SH-SY5Y (cell line): ENCODE data around the gene VAMP1.

Source experiments
- GATA2 ChIP-seq: IDR thresholded peaks from 2 replicates; pipeline ENCODE4 v1.6.1; 2011; ENCODE audit warnings: mild to moderate bottlenecking, low read depth, low read length
- GATA3 ChIP-seq: IDR thresholded peaks from 2 replicates; pipeline ENCODE4 v1.6.1; 2011; ENCODE audit warnings: low read depth, mild to moderate bottlenecking, low read length, moderate library complexity

Gene VAMP1

DNA sequence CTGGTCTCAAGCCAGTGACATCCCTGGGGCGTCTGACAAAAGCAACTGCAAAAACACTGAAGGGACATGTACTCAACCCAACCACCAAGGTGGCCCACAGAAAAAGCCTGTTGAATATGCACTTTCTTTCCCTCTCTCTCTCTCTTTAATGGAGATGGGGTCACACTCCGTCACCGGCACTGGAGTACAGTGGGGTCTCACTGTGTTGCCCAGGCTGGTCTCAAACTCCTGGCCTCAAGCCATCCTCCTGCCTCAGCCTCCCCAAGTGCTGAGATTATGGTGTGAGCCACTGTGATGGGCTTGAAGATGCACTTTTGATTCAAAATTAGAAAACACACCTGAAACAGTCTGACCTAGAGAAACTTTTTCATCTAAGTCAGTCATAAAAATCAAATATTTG is 32.9 kb downstream of the VAMP1 start:
- no peak for TF ChIP-seq GATA2
- TF ChIP-seq GATA3, result no peak

GRCh38 chr12:6435961-6436715 is 34.3 kb downstream of the VAMP1 start:
- no peak for TF ChIP-seq GATA2
- no peak for TF ChIP-seq GATA3

DNA sequence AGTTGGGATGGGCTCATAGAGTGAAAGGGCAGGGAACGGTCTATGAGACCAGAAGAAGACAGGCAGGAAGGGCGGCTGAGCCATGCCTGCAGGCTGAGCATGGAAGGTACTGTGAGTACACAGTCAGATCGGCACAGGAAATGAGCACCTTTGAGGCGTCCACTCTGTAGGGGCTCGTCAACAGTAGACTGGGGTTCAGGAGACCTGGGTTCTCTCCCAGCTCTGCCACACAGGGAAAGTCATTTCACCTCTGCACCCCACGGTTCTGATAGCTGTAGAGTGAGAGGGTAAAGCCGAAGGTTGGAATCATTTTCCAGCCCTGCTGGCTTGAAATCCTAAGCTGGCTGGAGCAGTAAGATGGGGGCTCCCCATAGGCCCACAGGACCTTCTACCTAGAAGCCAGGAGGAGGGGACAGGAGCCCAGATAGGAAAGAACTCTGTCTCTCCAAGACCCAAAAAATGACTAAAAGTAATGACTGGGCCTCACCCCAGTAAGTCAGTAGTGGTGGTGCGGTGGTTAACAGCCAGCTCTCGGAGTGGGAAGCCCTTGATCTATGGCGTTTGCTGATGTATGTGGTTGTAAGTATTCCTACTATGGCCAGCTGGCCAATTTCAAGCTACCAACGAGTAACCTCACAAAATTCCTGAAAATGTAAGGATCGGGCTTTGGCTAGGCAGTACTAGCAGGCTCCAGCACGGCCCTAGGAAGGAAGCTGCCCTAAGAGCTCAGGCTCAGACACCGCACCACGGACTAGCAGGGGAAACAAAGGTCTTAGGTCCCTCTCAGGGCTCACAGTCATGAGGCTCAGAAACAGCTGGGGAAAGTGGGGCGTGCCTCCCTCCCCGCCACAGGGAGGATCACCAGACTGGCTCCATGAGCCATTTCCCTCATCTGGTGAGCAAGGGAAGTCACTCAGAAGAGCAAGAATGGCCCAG is 36.0 kb downstream of the VAMP1 start:
- no peak for TF ChIP-seq GATA3
- TF ChIP-seq GATA2, result no peak

GRCh38 chr12:6432991-6433390 is 37.5 kb downstream of the VAMP1 start:
- TF ChIP-seq GATA3 (no peak), GATA2 (no peak)

DNA sequence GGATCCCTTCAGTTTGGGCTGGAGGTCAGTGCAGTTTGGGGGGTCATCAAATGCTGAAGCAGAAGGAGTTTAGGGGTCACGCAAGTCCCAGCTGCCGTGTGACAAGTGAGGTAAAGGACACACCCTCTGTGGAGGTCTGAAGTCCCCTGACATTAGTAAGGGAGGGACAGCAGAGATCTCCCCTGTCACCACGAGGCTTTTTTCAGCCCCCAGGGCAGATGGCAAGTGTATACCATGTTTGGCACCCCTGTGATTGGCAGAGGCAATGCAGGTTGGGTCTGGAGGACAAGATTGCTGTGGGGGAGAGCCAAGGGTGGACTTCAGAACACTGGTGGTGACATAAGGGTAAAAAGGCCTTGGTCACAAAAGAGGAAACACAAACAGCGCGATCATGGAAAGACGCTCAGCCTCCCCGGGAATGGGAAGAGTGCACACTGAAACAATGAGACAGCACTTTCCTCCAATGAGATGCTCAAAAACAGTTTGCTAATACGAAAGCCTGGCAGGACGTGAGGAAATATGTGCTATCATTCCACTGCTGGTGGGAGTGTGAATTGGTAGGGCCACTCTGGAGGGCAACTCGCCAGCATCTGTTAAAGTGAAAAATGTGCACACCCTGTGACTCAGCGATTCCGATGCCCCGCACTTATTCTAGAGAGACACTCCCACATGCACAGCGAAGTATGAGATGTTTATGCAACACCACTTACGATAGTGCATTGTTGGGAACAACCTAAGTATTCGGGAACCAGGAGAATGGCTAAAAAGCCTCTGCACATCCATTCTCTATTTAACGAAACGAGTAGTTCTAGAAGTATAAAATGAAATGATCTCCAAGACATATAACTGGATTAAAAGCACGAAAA is 40.1 kb downstream of the VAMP1 start:
- TF ChIP-seq GATA3, result no peak
- no peak for TF ChIP-seq GATA2

DNA sequence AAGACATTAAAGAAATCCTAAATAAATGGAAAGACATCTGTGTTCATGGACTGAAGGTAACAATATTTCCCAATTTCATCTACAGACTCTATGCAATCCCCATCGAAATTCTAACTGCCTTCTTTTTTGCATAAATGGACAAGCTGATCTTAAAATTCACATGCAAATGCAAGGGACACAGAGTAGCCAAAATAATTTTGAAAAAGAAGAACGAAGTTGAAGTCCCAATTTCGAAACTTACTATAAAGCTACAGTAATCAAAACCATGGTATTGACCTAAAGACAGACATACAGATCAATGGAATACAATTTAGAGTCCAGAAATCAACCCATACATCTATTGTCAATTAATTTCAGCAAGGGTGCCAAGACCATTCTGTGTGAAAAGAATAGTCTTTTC is 42.2 kb downstream of the VAMP1 start:
- TF ChIP-seq GATA2, result no peak
- no peak for TF ChIP-seq GATA3

DNA sequence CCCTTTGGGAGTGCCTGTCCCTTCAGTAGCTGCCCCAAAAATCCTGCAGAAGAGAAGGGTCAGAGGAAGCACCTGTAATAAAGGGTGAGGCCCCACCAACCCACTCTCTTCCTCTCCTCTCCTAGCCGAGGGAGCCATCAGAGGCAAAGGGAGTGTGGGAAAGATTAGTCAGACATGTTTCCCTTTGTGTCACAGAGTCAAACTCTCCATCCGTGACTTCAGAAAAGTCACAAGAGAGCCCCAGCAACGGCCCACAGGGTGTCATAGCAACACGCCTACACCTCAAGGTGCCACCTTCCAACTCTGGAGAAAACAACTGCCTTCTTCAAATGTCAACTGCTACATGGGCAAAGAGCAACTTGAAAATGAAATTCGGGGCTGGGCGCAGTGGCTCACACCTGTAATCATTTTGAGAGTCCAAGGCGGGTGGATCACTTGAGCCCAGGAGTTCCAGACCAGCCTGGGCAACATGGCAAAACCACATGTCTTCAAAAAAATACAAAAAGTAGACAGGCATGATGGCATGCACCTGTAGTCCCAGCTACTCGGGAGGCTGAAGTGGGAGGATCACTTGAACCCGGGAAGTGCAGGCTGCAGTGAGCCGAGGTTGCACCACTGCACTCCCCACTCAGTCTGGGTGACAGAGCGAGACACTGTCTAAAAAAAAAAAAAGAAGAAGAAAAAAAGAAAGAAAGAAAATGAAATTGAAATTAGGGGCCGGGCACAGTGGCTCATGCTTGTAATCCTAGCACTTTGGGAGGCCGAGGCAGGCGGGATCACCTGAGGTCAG is 43.4 kb downstream of the VAMP1 start:
- no peak for TF ChIP-seq GATA2
- TF ChIP-seq GATA3, result no peak

- no peak for TF ChIP-seq GATA3
- no peak for TF ChIP-seq GATA2
Observed at GRCh38 chr12:6425590-6426531, 44.6 kb downstream of the VAMP1 start.

- TF ChIP-seq GATA3 (no peak), GATA2 (no peak)
Observed at GRCh38 chr12:6424866-6425265, 45.6 kb downstream of the VAMP1 start.

- TF ChIP-seq GATA2 (no peak), GATA3 (no peak)
Observed at GRCh38 chr12:6424008-6424347, 46.5 kb downstream of the VAMP1 start.

- no peak for TF ChIP-seq GATA3
- no peak for TF ChIP-seq GATA2
Observed at GRCh38 chr12:6423267-6424007, 47.0 kb downstream of the VAMP1 start.

DNA sequence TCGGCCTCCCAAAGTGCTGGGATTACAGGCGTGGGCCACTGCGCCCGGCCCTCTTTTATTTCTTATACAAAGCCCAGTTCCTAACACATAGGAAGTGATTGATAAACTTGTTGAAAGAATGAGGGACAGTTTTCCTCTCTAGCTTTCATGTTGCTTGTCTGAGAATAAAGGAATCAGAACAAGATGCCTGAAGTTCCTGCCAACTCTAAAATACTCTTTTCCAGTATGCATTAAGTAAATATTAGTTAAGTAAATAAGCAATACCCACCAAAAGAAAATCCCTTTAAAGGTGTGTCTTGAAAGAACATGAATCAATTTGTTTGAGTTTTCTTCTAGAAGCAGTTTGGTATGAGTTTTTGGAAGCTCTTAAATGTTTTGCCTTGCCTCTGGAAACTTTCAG is 50.1 kb downstream of the VAMP1 start:
- TF ChIP-seq GATA3, result no peak
- no peak for TF ChIP-seq GATA2

DNA sequence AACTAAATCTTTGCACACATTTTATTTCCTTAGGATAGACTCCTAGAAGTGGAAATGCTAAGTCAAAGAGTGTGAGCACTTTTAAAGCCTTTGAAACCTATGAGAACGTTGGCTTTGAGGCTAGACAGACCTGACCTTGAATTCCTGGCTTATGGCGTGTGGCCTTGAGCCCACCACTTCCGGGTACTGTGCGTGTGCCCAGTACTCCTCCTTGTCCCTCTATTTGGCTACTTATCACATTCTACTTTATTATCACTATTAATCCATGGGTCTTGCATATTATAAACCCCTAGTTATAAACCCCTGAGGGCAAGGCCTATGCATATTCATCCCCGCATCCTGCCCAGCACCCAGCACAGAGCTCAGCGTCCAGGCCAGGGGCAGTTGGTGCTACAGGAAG is 51.7 kb downstream of the VAMP1 start:
- no peak for TF ChIP-seq GATA3
- no peak for TF ChIP-seq GATA2
